HG03571 (cell line): ENCODE data around the gene LIMS2.

Source experiments
- ATAC-seq: cut with Tn5 transposase; IDR thresholded peaks from one replicate; pipeline ENCODE4 v1.9.1; 2021; ENCODE audit not compliant: unreplicated experiment

Gene LIMS2

DNA sequence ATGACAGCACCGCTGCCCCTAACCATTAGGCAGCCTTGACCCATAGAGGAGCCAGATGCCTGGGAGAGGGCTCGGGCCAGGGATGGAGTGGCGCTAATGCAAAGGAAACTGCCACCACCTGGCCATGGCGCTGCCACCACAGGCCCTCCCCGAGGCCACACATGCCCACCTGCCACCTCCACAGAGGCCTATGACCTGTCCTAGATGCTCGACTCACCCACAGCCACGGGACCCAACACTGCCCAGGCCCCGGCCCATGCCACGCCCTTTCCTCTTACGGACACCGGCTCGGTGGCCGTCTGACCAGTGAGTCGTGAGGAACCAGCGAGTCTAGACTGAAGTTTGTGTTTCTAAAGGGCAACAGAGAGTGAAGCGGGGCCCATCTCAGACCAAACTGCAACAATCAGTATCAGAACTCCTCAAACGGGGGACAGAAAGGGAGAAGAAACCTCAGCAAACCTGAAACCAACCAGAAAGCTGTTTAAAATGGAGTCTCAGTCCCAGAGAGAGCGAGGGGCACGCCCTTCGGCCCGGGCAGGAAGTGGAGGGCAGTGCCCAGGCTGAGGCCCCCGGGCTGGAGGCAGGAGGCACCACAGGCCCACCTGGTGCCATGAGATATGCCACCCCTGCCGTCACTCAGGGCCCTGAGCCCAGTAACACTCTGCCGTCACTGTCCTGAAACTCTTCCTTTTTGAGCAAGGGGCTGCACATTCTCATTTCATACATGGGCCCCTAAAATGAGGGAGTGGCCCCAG, 28.7 kb downstream of the LIMS2 start:
- ATAC-seq = no peak

DNA sequence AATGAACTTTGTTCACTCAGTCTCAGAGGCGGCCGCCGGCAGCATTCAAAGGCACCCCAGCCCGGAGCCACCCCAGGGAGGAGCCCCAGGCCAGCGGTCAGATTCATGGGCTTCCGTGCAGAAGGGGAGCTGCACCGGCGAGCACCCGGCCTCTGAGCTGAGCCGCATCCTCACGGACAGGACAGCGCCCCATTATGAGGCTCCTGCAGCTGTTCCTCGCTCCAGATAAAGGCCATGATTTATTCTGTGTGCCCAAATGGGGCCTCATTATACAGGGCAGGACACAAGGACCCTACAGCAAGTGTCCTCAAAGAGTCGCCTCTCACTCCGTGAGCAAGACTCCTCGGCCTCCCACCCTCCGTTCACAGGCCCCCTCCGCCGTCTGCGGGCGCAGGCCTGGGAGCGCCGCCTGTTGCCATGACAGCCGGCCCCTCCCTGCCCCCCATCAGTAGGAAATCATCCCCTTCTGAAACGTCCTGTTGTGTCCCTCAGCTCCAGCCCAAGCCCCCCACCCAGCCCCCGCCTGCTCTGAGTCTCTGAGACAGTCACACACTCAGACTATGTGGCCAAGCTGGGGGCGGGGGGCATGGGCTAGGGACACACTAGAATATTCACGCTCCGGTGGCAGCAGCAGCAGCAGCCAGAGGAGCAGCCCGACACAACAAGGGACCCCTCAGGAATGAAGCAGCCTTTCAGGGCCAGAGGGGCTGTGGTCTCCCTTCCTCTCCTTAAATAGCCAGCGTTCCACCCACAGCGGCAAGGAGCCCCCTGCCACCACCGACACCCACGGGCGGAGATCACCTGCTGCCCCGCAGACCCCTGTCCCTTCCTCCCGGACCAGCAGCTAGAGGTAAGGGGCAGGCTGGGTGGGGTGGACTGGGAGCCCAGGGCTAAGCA, 29.7 kb downstream of the LIMS2 start, which contains the start of gene GPR17:
TSS of gene GPR17 (plus strand) at position 759 of the 897 bp plus-strand sequence. CDS start 4,583 bp downstream, outside the sequence.
- no peak for ATAC-seq

DNA sequence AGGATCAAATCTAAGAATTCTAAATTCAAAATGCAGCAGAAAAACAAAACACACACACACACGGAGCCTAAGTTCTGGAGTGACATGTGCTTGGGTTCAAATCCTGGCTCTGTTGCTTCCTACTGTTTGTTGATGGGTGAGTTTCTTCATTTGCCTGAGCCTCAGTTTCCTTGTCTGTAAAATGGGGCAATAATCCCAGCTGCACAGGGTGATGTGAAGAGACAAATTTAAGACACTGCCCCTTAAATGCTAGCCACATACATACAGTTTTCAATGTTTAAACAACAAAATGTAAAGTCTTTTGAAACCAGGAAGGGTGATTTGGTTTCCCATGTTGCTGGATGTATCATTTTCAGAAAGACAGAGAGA, 30.3 kb downstream of the LIMS2 start:
- ATAC-seq = no peak

DNA sequence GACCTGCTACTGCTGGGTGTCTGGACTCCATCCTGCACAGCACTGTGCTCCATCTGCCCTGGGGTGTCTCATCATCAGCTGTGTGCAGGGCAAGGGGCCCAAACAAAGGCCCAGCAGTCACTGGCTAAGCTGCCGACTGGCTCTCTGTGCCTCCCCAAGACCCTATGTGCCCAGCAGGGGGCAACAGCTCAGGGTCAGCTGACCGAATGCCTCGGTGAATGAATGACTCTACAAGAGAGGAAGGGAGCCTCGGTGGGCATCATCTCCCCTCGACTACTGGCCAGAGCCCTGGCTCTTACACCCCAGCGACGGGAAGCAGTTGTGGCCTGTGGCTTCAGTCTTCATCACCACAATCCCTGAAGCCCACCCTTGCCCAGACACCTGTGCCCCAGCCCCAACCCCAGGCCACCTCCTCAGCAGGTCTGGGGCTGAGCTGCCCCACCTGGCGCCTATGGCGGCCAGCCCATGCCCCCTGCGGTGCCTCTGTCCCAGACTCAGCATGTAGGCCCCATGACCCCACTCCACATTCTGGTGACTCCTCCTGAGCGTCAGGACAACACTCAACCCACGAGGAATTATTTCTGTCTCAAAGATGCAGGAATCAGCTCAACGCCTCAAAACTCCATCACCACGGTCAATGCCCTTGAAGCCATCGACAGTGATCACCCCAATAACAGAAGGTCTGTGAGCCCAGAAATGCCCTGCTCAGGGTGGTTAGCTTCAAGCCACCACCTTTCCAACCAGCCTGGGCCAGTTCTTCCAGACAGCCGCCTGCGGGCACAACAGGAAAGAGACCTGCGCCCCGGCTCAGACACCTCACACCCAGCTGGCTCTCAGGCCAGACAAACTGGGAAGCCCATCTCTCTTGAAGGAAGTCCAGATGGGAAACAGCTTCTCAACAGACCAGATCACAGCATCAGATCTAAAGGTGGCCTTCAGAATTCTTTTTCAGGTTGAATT, 31.0 kb downstream of the LIMS2 start:
- no peak for ATAC-seq

DNA sequence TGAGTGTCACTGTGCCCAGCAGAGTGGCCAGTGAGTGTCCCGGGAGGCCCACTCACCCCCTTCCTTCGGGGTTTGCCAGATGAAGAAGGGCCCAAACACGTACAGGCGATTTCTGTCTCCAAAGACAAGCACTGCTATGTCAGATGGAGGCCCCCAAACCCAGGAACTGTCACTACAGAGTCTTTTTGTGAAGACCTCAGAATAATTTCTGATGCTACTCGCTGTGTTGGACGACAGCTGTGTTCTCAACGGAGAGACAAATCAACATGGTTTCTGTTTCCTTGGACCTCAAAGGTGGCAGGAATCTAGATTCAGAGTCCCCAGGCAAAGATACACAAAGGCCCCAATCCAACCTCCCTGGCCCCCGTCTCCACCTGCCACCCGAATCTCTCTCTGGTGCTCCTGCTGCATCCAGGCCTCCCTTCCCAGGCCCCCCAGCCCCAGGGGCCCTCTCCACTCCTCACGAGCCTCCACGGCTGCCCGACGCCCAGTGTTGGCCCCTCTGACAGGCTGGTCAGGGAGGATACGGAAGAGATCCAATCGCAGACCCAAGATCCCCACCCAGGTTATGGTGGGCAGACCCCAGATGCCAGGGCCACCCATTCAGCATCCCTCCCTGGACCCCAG, 31.8 kb downstream of the LIMS2 start:
- no peak for ATAC-seq

DNA sequence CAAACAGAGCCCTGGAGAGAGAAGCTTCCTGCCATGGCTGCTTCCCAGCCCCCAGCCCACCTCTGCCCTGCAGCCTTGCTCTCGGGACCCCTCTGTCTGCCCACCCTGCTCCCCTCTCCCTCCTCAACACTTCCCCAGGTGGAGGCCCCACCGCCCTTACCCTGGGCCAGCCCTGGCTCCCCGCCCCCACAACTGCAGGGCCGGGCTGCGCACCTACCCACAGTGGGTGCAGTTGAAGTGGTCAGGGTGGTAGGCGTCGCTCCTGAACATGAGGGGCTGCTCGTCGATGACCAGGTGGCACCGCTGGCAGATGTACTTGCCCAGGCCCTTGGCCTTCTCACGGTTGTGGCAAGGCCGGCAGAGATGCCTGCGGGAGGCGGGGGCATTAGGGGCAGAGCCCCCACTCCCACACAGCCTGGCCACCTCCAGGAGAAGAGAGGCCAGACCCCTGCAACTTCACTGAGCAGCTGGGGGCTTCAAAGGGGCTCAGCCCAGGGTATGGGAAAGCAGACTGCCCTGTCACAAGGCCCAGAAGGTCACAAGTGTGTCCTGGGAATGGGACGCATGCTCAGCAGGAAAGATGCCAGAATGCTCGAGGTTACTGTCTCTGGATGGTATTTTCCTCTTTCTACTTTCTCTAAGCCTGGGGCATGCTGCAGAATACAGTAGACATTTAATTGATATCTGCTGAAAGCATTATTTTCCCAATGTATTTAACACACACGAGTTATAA, 32.5 kb downstream of the LIMS2 start:
- ATAC-seq = no peak

DNA sequence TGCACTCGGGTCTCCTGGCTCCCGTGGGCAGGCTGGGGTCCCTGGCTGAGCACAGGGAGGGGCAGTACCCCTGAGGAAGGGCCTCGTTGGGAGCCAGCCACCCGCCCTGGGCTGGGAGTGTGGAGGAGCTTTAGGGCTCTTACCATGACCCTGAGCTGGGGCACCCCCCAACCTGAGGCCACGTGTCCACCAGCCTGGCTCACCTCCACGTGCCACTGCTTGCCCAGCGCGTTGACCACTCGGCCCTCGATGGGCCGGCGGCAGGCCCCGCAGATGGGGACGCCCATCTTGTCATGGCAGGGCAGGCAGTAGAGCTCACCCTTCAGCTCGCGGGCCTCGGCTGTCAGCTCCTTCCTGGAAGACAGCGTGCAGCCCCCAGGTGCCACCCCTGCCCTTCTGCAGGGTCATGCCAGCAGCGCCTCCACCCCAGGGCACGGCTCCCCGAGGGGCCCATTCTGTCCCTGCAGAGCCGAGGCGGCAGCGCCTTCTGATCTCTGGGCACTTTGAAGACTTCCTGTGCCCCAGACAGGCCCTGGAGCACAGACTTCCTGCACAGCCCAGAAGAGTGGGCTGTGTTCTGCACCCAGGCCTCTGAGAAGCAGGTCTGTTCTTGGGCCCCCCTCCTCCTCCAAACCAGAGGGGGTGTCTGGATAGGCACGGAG, 33.4 kb downstream of the LIMS2 start:
- ATAC-seq = no peak

DNA sequence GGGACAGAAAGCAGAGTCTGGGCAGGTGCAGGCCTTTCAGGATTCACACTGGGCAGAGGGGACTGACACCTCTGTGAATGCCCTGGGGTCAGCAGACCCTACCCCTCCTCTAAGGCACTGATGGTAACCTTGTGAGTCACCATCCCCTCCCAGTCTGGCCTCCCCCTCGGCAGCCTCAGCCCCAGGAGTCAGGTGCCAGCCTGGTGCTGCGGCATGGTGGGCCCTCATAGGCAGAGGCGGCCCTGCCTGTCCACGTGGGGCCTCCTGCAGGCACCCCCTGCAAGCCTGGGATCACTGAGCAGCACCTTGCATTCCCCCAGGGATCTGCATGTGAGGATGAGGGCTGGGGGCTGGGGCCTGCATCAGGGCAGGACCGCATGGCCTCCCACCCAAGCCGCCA, 34.2 kb downstream of the LIMS2 start:
- no peak for ATAC-seq

DNA sequence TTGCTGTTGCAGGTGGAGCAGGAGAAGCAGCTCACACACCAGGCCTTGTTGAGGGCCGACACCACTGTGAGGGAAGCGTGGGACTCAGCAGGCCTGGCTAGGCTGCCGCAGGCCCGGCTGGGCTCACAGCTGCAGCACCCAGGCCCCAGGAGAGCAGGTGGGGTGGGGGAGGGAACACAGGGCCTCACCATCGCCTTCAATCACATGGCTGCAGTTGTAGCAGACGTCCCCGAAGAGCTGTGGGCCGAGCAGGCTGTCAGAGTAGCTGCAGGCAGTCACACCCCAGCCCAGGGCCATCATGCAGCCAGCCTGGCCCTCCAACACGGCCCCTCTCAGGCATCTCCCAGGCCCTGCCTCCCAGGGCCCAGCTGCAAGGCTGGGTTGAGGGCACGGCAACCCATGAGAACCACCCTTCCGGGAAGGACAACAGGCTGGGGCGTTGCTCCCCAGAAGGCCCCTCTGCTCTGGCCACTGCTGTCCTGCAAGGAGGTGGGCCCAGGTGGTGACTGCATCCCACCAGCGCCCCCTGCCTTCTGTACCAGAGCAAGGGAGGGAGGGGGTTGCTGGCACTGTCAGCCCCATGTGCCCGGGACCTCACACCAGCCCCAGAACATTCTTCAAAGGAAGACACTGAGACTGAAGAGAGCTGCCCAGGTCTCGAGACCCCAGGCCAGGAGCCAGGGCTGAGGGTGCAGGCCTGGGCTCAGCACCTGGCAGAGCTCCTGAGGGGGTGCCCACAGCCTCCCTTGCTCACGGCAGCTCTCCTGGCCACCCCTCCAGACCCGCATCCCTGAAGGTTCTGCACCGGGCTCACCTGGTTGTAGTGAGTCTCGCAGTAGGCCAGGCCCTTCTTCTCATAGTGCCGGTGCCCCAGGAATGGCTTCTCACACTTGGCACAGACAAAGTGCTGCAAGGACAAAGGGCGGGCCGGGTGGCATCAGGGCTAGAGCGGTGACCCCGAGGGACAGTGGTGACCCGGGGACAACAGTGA, 35.0 kb downstream of the LIMS2 start:
- ATAC-seq = no peak

DNA sequence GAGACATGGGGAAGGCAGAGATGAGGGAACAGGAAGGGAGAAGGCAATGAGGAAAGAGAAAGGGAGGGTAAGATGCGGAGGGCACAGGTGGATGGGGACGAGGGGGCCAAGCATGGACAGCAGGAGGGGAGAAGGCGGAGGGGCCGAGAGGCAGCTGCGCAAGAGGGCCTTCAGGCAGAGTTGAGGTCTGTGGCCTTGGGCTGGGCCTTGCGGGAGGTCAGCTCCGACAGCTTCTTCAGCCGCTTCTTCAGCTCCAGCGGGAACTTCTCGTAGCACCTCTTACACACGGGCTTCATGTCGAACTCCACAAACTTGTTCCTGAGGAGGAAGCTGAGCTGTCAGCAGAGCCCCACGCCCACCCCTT, 36.2 kb downstream of the LIMS2 start:
- no peak for ATAC-seq

DNA sequence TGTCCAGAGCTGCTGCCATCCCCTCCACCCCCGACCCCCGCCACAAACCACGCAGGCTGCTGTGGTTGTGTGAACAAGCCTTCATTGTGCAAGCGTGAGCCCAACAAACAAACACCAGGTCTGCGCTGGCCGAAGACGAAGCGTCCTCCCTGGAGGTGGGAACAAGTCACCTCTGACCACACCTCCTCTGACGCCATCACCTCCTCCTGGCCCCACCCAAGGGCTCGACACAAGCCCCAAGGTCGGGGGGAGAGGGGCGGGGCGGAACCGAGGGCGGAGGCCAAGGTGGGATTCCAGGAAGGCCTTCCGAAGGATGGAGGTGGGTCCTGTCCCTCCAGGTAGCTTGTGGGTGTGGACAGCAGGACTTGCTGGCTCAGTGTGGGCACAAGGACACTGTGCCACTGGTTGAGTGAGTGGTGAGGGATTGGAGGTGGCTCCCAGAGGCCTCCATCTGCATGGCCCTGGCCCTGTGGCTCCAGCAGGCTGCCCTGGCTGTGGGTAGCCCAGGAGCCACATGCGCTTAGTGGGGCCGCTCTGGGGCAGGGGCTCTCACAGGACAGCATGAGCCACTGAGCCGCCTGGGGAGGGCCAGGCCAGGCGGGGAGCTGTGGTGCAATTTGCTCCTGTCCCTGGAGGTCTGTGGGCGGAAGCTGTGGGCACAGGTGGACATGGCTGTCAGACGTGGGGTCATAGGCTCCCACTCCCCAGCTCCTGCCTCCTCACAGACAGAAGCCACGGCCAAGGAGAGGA, 36.8 kb downstream of the LIMS2 start:
- ATAC-seq = no peak

DNA sequence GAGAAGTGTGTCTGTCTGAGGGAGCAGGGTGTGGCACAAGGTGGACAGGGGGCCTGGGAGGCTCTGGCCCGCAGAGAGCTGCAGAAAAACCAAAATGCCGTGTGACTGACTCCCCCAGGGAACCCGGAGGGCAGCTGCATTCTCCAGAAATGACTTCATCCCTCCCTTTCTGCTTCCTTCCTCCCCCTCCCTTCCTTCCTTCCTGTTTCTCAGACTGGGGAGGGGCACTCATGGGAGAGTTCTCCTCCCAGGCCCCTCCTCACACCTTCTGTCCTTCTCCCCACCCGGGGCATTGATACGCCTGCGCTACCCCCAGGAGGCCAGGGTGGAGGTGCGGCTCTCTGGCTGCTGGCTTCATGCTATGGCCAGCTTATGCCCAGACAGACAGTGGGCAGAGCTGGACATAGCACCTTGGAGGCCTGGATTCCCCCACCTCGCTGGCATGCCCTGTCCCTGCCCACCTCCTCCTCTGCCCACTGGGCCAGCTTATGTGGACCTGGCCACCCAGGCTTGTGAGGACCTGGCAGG, 37.5 kb downstream of the LIMS2 start:
- ATAC-seq = no peak

DNA sequence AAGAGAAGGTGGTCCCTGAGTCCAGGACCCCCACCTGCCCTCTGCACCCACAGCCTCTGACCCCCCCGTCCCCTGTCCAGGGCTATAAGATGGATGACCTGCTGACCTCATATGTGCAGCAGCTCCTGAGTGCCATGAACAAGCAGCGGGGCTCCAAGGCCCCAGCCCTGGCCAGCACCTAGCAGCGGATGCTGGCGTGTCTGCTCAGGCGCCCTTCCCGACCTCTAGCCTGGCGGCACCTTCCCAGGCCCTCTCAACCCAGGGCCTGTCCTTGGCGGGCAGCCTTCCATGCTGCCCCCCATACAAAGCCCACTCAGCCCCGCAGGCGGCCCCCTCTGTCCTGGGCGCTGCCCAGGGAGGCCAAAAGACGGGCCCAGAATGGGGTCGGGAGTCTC, 38.1 kb downstream of the LIMS2 start:
- ATAC-seq = no peak

DNA sequence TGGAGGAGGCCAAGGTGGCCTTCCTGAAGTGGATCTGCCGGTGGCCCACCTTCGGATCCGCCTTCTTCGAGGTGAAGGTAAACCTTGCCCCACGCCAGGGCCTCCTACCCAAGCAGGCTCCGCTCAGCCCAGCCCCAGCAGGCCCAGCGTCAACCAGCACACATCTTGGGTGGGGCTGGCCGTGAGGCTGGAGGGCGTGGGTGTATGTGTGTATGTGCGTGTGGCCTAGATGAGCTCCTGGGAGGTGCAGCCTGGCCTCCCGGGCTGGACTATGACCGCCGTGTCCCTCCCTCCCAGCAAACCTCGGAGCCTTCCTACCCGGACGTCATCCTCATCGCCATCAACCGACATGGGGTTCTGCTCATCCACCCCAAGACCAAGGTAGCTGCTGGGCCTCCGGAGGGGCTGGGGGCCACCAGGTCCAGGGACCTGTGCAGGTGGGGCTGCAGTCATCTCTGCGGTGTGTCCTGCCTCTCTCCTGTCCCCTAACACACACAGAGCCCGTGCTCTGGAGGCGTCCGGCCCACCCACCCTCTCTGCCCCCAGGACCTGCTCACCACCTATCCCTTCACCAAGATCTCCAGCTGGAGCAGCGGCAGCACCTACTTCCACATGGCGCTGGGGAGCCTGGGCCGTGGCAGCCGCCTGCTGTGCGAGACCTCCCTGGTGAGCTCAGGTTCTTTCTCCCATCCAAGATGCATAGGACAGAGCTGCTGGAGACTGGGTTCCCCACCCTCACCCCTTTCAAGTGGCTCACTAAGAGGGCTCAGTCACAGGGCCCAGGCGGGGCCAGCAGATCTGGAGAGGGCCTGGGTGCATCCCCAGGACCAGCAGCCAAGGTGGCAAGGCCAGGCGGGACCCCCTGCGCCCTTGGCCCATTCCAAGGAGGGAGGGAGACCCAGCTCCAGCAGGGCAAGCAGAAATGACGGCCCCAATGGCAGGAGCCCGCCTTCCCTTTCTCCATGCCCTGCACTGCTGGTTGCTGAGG, 38.8 kb downstream of the LIMS2 start:
- ATAC-seq = no peak

DNA sequence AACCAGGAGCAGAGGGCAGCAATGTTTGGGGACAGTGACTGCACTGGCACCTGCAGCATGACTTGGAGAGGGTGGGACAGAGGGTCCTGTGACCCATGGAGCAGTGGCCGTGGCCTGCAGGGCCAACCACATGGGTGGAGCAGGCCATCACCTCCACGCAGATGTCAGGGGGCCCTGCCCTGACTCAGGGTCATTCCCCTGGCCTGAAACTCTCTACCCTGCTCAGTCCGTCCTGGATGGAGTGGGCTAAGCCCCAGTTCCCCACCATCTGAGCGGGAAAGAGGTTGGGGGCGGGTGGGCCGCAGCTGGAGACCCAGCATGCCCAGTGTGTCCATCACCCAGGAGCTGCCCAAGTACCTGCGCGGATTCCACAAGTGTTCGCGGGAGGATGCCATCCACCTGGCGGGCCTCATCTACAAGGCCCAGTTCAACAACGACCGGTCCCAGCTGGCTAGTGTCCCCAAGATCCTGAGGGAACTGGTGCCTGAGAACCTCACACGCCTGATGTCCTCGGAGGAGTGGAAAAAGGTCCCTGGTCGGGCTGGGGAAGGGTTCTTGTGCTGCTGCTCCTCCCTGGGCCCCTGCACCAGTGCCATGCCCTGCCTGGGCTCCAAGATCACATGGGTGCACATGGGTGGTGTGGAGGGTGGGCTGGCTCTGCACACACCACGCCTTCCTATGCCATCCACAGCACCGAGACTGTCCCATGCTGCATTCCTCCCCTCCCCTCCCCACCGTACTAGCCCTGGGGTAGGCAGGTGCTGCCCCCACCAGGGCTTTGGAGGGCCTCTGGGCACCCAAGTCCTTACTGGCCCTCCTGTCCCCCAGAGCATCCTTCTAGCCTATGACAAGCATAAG, 39.7 kb downstream of the LIMS2 start:
- no peak for ATAC-seq
